ENCODE data around the gene ENPP5. TPM values are rescaled to one million over a fixed set of nuclear protein-coding genes. Genes with fewer than 3 reads are reported as not detected.

ENPP5 gene
- total RNA-seq, 1 donor from 2014 or later: not detected

GRCh38 chr6:46113370-46113769 is 57.4 kb downstream of the ENPP5 start:
- no peak for DNase-seq (ENCODE audit: extremely low read depth, low read depth, low spot score)

Other genes starting within 250 kb of the ENPP5 start
- gene CLIC5, start 155.1 kb downstream of the ENPP5 start, total RNA-seq: 0.05 and 0.12 TPM in 2 replicates
- gene ENPP4, start 41.0 kb downstream of the ENPP5 start, total RNA-seq: 4.1 and 4.9 TPM in 2 replicates

Data from glomerular endothelial cell (primary cell).